ENCODE data around the gene ASPSCR1. TPM values are rescaled to one million over a fixed set of nuclear protein-coding genes. Genes with fewer than 3 reads are reported as not detected.
A peak's percentile ranks its signal among the peaks of the same experiment; 100 is the strongest.

ASPSCR1 gene
- total and polyA plus RNA-seq, 2 of the 13 experiments (the other 11 are each of a cell fraction or from before 2014, with no cell fraction given) = 274 to 314 TPM

DNA sequence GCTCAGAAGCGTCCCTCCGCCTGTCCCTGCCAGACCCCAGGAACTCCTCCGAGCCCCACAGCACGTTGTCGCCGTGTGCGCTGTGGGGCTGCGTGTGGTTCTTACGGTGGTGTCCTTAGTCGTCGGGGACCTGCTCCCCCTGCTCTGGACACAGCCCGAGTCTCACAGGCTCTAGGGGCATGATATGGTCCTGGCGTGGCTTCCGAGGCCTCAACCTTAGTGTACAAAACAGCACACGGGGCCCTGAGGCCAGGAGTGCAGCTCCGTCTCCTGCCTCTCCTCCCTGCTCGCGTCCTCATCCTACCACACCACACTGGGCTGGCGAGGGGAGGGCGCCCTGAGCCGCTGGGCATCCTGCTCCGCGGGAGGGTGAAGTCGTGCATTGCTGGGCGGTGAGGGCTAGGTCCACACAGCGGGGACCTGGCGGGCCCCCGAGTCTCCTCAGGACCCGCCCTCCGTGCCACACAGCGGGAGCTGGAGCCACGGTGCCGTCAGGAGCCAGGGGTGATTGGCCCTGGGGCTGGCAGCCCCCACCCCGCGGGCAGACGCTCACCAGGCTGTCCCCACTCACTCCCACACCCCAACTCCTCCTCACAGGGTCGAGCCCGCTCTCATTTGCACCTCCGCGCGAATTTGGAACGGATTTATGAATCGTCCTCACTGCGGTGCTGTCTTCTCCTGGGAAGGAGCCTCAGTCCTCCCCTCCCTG, 48.7 kb upstream of the ASPSCR1 start (continued):
- TF ChIP-seq, protein P1, sequence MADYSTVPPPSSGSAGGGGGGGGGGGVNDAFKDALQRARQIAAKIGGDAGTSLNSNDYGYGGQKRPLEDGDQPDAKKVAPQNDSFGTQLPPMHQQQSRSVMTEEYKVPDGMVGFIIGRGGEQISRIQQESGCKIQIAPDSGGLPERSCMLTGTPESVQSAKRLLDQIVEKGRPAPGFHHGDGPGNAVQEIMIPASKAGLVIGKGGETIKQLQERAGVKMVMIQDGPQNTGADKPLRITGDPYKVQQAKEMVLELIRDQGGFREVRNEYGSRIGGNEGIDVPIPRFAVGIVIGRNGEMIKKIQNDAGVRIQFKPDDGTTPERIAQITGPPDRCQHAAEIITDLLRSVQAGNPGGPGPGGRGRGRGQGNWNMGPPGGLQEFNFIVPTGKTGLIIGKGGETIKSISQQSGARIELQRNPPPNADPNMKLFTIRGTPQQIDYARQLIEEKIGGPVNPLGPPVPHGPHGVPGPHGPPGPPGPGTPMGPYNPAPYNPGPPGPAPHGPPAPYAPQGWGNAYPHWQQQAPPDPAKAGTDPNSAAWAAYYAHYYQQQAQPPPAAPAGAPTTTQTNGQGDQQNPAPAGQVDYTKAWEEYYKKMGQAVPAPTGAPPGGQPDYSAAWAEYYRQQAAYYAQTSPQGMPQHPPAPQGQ (CRISPR knock-in tag; IDR thresholded peaks at IDR 0.05; ENCODE audit: borderline replicate concordance) = no peak; the same call in 1 of the 2 replicates
- TF ChIP-seq ZNF317 (CRISPR knock-in tag; IDR thresholded peaks at IDR 0.05) (no peak), ZNF530 (CRISPR knock-in tag; IDR thresholded peaks at IDR 0.05; ENCODE audit: low read depth) (no peak), JUN (CRISPR knock-in tag; IDR thresholded peaks at IDR 0.05) (no peak), ZNF225 (CRISPR knock-in tag; IDR thresholded peaks at IDR 0.05) (no peak; the same call in 1 of the 2 replicates), ZNF232 (CRISPR knock-in tag; IDR thresholded peaks at IDR 0.05; ENCODE audit: borderline replicate concordance) (no peak), CHCHD3 (CRISPR knock-in tag; IDR thresholded peaks at IDR 0.05) (0 out of 2 replicates have a peak, but pooled peaks have one; percentile 2), ZNF207 (IDR thresholded peaks at IDR 0.05; ENCODE audit: borderline replicate concordance) (no peak), PCBP1 (IDR thresholded peaks at IDR 0.05; ENCODE audit: borderline replicate concordance, low read depth, low read length) (peak; percentile 22; the same call in 1 of the 2 replicates), KMT2B (CRISPR knock-in tag; IDR thresholded peaks at IDR 0.05) (peak; percentile 71), KMT2A (CRISPR knock-in tag; IDR thresholded peaks at IDR 0.05) (0 out of 2 replicates have a peak, but pooled peaks have one; percentile 15)
- TF ChIP-seq, protein P2, sequence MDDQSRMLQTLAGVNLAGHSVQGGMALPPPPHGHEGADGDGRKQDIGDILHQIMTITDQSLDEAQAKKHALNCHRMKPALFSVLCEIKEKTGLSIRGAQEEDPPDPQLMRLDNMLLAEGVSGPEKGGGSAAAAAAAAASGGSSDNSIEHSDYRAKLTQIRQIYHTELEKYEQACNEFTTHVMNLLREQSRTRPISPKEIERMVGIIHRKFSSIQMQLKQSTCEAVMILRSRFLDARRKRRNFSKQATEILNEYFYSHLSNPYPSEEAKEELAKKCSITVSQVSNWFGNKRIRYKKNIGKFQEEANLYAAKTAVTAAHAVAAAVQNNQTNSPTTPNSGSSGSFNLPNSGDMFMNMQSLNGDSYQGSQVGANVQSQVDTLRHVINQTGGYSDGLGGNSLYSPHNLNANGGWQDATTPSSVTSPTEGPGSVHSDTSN (CRISPR knock-in tag; IDR thresholded peaks at IDR 0.05; ENCODE audit: borderline replicate concordance) = no peak
- TF ChIP-seq, protein P3, sequence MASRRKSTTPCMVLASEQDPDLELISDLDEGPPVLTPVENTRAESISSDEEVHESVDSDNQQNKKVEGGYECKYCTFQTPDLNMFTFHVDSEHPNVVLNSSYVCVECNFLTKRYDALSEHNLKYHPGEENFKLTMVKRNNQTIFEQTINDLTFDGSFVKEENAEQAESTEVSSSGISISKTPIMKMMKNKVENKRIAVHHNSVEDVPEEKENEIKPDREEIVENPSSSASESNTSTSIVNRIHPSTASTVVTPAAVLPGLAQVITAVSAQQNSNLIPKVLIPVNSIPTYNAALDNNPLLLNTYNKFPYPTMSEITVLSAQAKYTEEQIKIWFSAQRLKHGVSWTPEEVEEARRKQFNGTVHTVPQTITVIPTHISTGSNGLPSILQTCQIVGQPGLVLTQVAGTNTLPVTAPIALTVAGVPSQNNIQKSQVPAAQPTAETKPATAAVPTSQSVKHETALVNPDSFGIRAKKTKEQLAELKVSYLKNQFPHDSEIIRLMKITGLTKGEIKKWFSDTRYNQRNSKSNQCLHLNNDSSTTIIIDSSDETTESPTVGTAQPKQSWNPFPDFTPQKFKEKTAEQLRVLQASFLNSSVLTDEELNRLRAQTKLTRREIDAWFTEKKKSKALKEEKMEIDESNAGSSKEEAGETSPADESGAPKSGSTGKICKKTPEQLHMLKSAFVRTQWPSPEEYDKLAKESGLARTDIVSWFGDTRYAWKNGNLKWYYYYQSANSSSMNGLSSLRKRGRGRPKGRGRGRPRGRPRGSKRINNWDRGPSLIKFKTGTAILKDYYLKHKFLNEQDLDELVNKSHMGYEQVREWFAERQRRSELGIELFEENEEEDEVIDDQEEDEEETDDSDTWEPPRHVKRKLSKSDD (CRISPR knock-in tag; IDR thresholded peaks at IDR 0.05; ENCODE audit: low read depth) = peak; percentile 59; the same call in 1 of the 2 replicates
- TF ChIP-seq, protein P4, sequence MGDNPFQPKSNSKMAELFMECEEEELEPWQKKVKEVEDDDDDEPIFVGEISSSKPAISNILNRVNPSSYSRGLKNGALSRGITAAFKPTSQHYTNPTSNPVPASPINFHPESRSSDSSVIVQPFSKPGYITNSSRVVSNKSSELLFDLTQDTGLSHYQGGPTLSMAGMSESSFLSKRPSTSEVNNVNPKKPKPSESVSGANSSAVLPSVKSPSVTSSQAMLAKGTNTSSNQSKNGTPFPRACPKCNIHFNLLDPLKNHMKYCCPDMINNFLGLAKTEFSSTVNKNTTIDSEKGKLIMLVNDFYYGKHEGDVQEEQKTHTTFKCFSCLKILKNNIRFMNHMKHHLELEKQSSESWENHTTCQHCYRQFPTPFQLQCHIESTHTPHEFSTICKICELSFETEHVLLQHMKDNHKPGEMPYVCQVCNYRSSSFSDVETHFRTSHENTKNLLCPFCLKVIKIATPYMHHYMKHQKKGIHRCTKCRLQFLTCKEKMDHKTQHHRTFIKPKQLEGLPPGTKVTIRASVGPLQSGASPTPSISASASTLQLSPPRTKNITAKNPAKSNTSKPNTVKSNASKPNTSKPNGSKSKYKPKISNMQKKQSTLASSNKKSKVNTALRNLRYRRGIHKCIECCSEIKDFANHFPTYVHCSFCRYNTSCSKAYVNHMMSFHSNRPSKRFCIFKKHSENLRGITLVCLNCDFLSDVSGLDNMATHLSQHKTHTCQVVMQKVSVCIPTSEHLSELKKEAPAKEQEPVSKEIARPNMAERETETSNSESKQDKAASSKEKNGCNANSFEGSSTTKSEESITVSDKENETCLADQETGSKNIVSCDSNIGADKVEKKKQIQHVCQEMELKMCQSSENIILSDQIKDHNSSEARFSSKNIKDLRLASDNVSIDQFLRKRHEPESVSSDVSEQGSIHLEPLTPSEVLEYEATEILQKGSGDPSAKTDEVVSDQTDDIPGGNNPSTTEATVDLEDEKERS (CRISPR knock-in tag; IDR thresholded peaks at IDR 0.05) = peak; percentile 2; the same call in 1 of the 2 replicates
- TF ChIP-seq, protein P5, sequence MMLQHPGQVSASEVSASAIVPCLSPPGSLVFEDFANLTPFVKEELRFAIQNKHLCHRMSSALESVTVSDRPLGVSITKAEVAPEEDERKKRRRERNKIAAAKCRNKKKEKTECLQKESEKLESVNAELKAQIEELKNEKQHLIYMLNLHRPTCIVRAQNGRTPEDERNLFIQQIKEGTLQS (CRISPR knock-in tag; IDR thresholded peaks at IDR 0.05) = no peak
- TF ChIP-seq, protein P6, sequence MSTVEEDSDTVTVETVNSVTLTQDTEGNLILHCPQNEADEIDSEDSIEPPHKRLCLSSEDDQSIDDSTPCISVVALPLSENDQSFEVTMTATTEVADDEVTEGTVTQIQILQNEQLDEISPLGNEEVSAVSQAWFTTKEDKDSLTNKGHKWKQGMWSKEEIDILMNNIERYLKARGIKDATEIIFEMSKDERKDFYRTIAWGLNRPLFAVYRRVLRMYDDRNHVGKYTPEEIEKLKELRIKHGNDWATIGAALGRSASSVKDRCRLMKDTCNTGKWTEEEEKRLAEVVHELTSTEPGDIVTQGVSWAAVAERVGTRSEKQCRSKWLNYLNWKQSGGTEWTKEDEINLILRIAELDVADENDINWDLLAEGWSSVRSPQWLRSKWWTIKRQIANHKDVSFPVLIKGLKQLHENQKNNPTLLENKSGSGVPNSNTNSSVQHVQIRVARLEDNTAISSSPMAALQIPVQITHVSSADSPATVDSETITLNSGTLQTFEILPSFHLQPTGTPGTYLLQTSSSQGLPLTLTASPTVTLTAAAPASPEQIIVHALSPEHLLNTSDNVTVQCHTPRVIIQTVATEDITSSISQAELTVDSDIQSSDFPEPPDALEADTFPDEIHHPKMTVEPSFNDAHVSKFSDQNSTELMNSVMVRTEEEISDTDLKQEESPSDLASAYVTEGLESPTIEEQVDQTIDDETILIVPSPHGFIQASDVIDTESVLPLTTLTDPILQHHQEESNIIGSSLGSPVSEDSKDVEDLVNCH (CRISPR knock-in tag; IDR thresholded peaks at IDR 0.05) = no peak
